HepG2 (cell line): ENCODE measurements around the gene NEURL1. TPM values are rescaled to one million over a fixed set of nuclear protein-coding genes. Genes with fewer than 3 reads are reported as not detected.
A peak's percentile ranks its signal among the peaks of the same experiment; 100 is the strongest.

ENCODE experiments used
- ATAC-seq: fragments of 200-7000 bp; cut with Tn5 transposase; 3 replicates; pipeline ENCODE4 v1.9.1; 2020; ENCODE audit warnings: mild to moderate bottlenecking, moderate library complexity
- BruUV-seq: library from RNA; stranded (reverse); fragments of 400-500 nt; replicated peaks from 2 replicates; lab custom pipeline; 2021; lab: Mats Ljungman, UMichigan
- CTCF ChIA-PET: fragments of 300-600 bp; formaldehyde crosslinking; extraction: SDS; loops from one replicate; lab custom pipeline; 2021; ENCODE audit warnings: low total read pairs, inconsistent platforms, low intra/inter-chr PET ratio; lab: Yijun Ruan, JAX
- POLR2A ChIA-PET: fragments of 350-600 bp; sonication (Branson Sonifier 250); formaldehyde crosslinking; loops from one replicate; lab custom pipeline; 2020; ENCODE audit warnings: antibody characterized with exemption, inconsistent platforms; lab: Yijun Ruan, JAX
- DNase-seq: peaks from one replicate; pipeline ENCODE4 v3.0.0-alpha.2; 2015; ENCODE audit warnings: low spot score
- FAIRE-seq: peaks from 3 replicates; lab custom pipeline; 2011; peaks lifted over from hg19 to GRCh38; lab: Jason Lieb, UNC
- H2AFZ ChIP-seq: one replicate; pipeline ENCODE4 v1.6.1; 2011; ENCODE audit warnings: low read length, inconsistent platforms
- H3K27ac ChIP-seq: fragments of 300-600 bp; 3 replicates; pipeline ENCODE4 v1.8.0; 2011; ENCODE audit warnings: mixed run types, mild to moderate bottlenecking, mixed read lengths, low read length, inconsistent platforms; ENCODE audit not compliant: insufficient read depth; ENCODE audit errors: extremely low read length
- H3K27me3 ChIP-seq, 2 experiments: fragments of 200-600 bp in 1 of 2; 2 replicates in 1 of 2; 3 replicates in 1 of 2; pipeline versions ENCODE4 v1.6.0 to v1.8.0; 2011; ENCODE audit warnings: low read length in 2 of 2, mild to moderate bottlenecking in 2 of 2, moderate library complexity in 2 of 2, inconsistent platforms in 1 of 2; ENCODE audit not compliant: insufficient read depth in 2 of 2, control insufficient read depth in 1 of 2
- H3K36me3 ChIP-seq, 2 experiments: fragments of 200-600 bp in 1 of 2; replicated peaks in 1 of 2; 2 replicates in 1 of 2; 3 replicates in 1 of 2; pipeline versions ENCODE4 v1.5.1 to v1.8.0; 2011; ENCODE audit warnings: low read length in 2 of 2, inconsistent platforms in 1 of 2; ENCODE audit not compliant: insufficient read depth in 2 of 2, control insufficient read depth in 1 of 2
- H3K4me1 ChIP-seq: 2 replicates; pipeline ENCODE4 v1.5.1; 2012; ENCODE audit warnings: low read length, inconsistent platforms; ENCODE audit not compliant: insufficient read depth
- H3K4me2 ChIP-seq: 2 replicates; pipeline ENCODE4 v1.6.0; 2011; ENCODE audit warnings: low read depth, low read length, inconsistent platforms
- H3K4me3 ChIP-seq, 3 experiments: fragments of 200-600 bp in 1 of 3; sonication (generic), shearing (Covaris generic) in 1 of 3; replicated peaks in 1 of 3; 2 replicates each; pipeline ENCODE4 v1.5.1; 2011 to 2016; ENCODE audit warnings: low read length in 3 of 3, inconsistent platforms in 2 of 3, low read depth in 2 of 3, mild to moderate bottlenecking in 2 of 3, control low read depth in 1 of 3, mixed read lengths in 1 of 3; ENCODE audit not compliant: insufficient read depth in 1 of 3
- H3K79me2 ChIP-seq: one replicate; pipeline ENCODE4 v1.6.1; 2011; ENCODE audit warnings: low read length, inconsistent platforms; ENCODE audit not compliant: insufficient read depth
- H3K9ac ChIP-seq: 2 replicates; pipeline ENCODE4 v1.6.0; 2011; ENCODE audit warnings: mild to moderate bottlenecking, low read depth, low read length, inconsistent platforms; ENCODE audit not compliant: insufficient read depth
- H3K9me3 ChIP-seq: 2 replicates; pipeline ENCODE4 v1.5.1; 2012; ENCODE audit warnings: mild to moderate bottlenecking, low read length
- H4K20me1 ChIP-seq: 2 replicates; pipeline ENCODE4 v1.6.0; 2011; ENCODE audit warnings: inconsistent platforms, mild to moderate bottlenecking, low read length, moderate library complexity; ENCODE audit not compliant: insufficient read depth
- ARID2 ChIP-seq: sonication (generic); formaldehyde crosslinking; IDR thresholded peaks from 2 replicates; pipeline ENCODE4 v1.8.1; 2022; ENCODE audit warnings: mild to moderate bottlenecking, missing genetic modification reagents, borderline replicate concordance
- E2F2 ChIP-seq: sonication (generic); formaldehyde crosslinking; IDR thresholded peaks from 2 replicates; pipeline ENCODE4 v1.4.0; 2020; ENCODE audit warnings: missing genetic modification reagents, borderline replicate concordance
- NR0B2 ChIP-seq: sonication (generic); formaldehyde crosslinking; IDR thresholded peaks from 2 replicates; pipeline ENCODE4 v1.4.0; 2020; ENCODE audit warnings: mild to moderate bottlenecking, missing genetic modification reagents
- REST ChIP-seq, 2 experiments: IDR thresholded peaks; 2 replicates each; pipeline ENCODE4 v1.6.1; 2011 to 2012; ENCODE audit warnings: low read length in 2 of 2, borderline replicate concordance in 1 of 2, low read depth in 1 of 2, mild to moderate bottlenecking in 1 of 2, moderate library complexity in 1 of 2
- ZBED4 ChIP-seq: sonication (generic); formaldehyde crosslinking; IDR thresholded peaks from 2 replicates; pipeline ENCODE4 v1.4.0; 2020; ENCODE audit warnings: missing genetic modification reagents, borderline replicate concordance
- ZNF577 ChIP-seq: sonication (generic); formaldehyde crosslinking; IDR thresholded peaks from 2 replicates; pipeline ENCODE4 v1.4.0; 2020; ENCODE audit warnings: mild to moderate bottlenecking, low read depth, missing genetic modification reagents, borderline replicate concordance
- ZNF629 ChIP-seq: sonication (generic); formaldehyde crosslinking; conservative IDR thresholded peaks from 2 replicates; pipeline ENCODE4 v1.5.0; 2020; ENCODE audit warnings: missing genetic modification reagents
- ZNF768 ChIP-seq: sonication (generic); formaldehyde crosslinking; IDR thresholded peaks from 2 replicates; pipeline ENCODE4 v1.4.0; 2020; ENCODE audit warnings: missing genetic modification reagents
- ZNF770 ChIP-seq: sonication (generic); formaldehyde crosslinking; IDR thresholded peaks from 2 replicates; pipeline ENCODE4 v1.5.0; 2020; ENCODE audit warnings: mild to moderate bottlenecking, missing genetic modification reagents
- ZNF841 ChIP-seq: sonication (generic); formaldehyde crosslinking; IDR thresholded peaks from 2 replicates; pipeline ENCODE4 v1.8.1; 2023; ENCODE audit warnings: missing genetic modification reagents, borderline replicate concordance
- WGBS: methylation state at CpG from one replicate; pipeline ENCODE4 v1.1.6; 2017; ENCODE audit warnings: low lambda C conversion rate; 5-methylcytosine and 5-hydroxymethylcytosine counted together
- in situ Hi-C: cut with HindIII; loops from 2 replicates; pipeline ENCODE4 v1.10.0; 2017; ENCODE audit warnings: low pct_unique_long_range_greater_than_20kb; ENCODE audit not compliant: extremely low pct_ligation_motif_present
- intact Hi-C: fragments of 100-400 bp; cut with micrococcal nuclease; formaldehyde crosslinking; loops from one replicate; pipeline ENCODE4 v1.10.0; 2022; ENCODE audit not compliant: unreplicated experiment
- polyA plus RNA-seq, 8 experiments: library from polyadenylated mRNA; depleted of rRNA in 3 of 8; stranded (reverse) in 7 of 8; unstranded in 1 of 8; fragments of >200 nt; fragmentation: Illumina TruSeq in 4 of 8; extraction: Trizol in 4 of 8; gene quantifications; 2 replicates each; pipeline versions ENCODE4 v1.2.1 to v1.2.3, GENCODE V29; 2011 to 2016; ENCODE audit warnings: low read depth in 4 of 8, missing spikeins in 1 of 8, mixed read lengths in 1 of 8; ENCODE audit not compliant: insufficient read depth in 1 of 8
- total RNA-seq, 5 experiments: library from RNA; depleted of rRNA; stranded (reverse); fragments of >200 nt; fragmentation: Illumina TruSeq; extraction: Trizol; gene quantifications; 2 replicates each; pipeline ENCODE4 v1.2.3, GENCODE V29; 2016; ENCODE audit warnings: low read depth in 1 of 5

NEURL1 gene
- total and polyA plus RNA-seq, 2 of the 13 experiments (the other 11 are each of a cell fraction or from before 2014, with no cell fraction given): not detected

- no TSS peak for BruUV-seq
- no peak overlapping the region for H3K9ac ChIP-seq
- H3K9me3 ChIP-seq: no peaks in the 10 kb centered on the region
- H3K4me1 ChIP-seq: no peaks in the 10 kb centered on the region
- no peak overlapping the region for H2AFZ ChIP-seq
- H3K36me3 ChIP-seq: peaks cover 25 to 60% of the 10 kb centered on the region in 2 experiments
- H3K4me3 ChIP-seq: no peak overlapping the region
- ChIA-PET POLR2A (no interaction called here), CTCF (no interaction called here)
- no peaks in the 10 kb centered on the region for H4K20me1 ChIP-seq
- H3K79me2 ChIP-seq: no peaks in the 10 kb centered on the region
- FAIRE-seq (no peak), ATAC-seq (no peak), DNase-seq (no peak)
- H3K27me3 ChIP-seq: no peaks in the 10 kb centered on the region
- no peak overlapping the region for H3K4me2 ChIP-seq
- in situ Hi-C loops (no loop called here), intact Hi-C loops (no loop called here)
- WGBS: 95% methylated on average over 8 of the region's 8 CpGs
- no peak overlapping the region for H3K27ac ChIP-seq
- TF ChIP-seq ARID2 (CRISPR knock-in tag): no peak
- peak; percentile 56; the same call in 1 of the 2 replicates for TF ChIP-seq ZNF768
- TF ChIP-seq NR0B2 (CRISPR knock-in tag): no peak
- no peak for TF ChIP-seq E2F2 (CRISPR knock-in tag)
- TF ChIP-seq REST (IDR thresholded peaks at IDR 0.05; ENCODE audit: borderline replicate concordance in 1 of 2, low read depth in 1 of 2, low read length in 2 of 2): no peak
- peak; percentile 44; the same call in 1 of the 2 replicates for TF ChIP-seq ZNF629 (CRISPR knock-in tag)
- no peak for TF ChIP-seq ZNF841
- no peak for TF ChIP-seq ZNF577 (CRISPR knock-in tag)
- no peak for TF ChIP-seq ZNF770 (CRISPR knock-in tag)
- TF ChIP-seq ZBED4 (CRISPR knock-in tag): no peak
Measured at GRCh38 chr10:103609231-103610082, 116.0 kb downstream of the NEURL1 start.
